CD14-positive monocyte (primary cell): ENCODE measurements around the gene ASH1L. TPM values are rescaled to one million over a fixed set of nuclear protein-coding genes. Genes with fewer than 3 reads are reported as not detected.
A peak's percentile ranks its signal among the peaks of the same experiment; 100 is the strongest.

Experiments used
- DNase-seq, 3 donors: peaks; one replicate each; pipeline ENCODE4 v3.0.0-alpha.2; 2011 to 2022
- H2AFZ ChIP-seq: 2 replicates; pipeline ENCODE4 v1.6.0; 2012; ENCODE audit warnings: mild to moderate bottlenecking, low read depth, low read length, inconsistent platforms; ENCODE audit not compliant: insufficient read depth, poor library complexity, severe bottlenecking
- H3K27ac ChIP-seq, 2 donors: 1 replicate in 1 of 2; 2 replicates in 1 of 2; pipeline ENCODE4 v1.5.1; 2012 to 2013; ENCODE audit warnings: low read length in 2 of 2, control low read depth in 1 of 2, inconsistent platforms in 1 of 2, low read depth in 1 of 2, mild to moderate bottlenecking in 1 of 2
- H3K27me3 ChIP-seq, 2 donors: one replicate each; pipeline versions ENCODE4 v1.6.0 to v1.6.1; 2011 to 2013; ENCODE audit warnings: low read length in 2 of 2; ENCODE audit not compliant: control insufficient read depth in 2 of 2, insufficient read depth in 2 of 2
- H3K36me3 ChIP-seq, 2 donors: replicated peaks in 1 of 2; 1 replicate in 1 of 2; 2 replicates in 1 of 2; pipeline versions ENCODE4 v1.5.1 to v1.6.1; 2012 to 2013; ENCODE audit warnings: low read length in 2 of 2, control low read depth in 1 of 2, inconsistent platforms in 1 of 2, mild to moderate bottlenecking in 1 of 2; ENCODE audit not compliant: insufficient read depth in 2 of 2, control insufficient read depth in 1 of 2
- H3K4me1 ChIP-seq, 2 donors: 1 replicate in 1 of 2; 2 replicates in 1 of 2; pipeline versions ENCODE4 v1.5.1 to v1.6.1; 2012 to 2013; ENCODE audit warnings: low read length in 2 of 2, control low read depth in 1 of 2, inconsistent platforms in 1 of 2, mild to moderate bottlenecking in 1 of 2, moderate library complexity in 1 of 2; ENCODE audit not compliant: insufficient read depth in 2 of 2, control insufficient read depth in 1 of 2
- H3K4me2 ChIP-seq: replicated peaks from 2 replicates; pipeline ENCODE3; 2012; ENCODE audit warnings: low read length, moderate library complexity, mild to moderate bottlenecking; ENCODE audit not compliant: poor library complexity, severe bottlenecking; ENCODE audit errors: extremely low read depth
- H3K4me3 ChIP-seq, 3 experiments: fragments of 200-600 bp in 1 of 3; sonication (generic) in 1 of 3; replicated peaks in 1 of 3; 1 replicate in 2 of 3; 2 replicates in 1 of 3; pipeline ENCODE4 v1.5.1; 2011 to 2013; ENCODE audit warnings: low read length in 3 of 3, mild to moderate bottlenecking in 3 of 3, control low read depth in 2 of 3, low read depth in 2 of 3, inconsistent platforms in 1 of 3, moderate library complexity in 1 of 3
- H3K79me2 ChIP-seq: 2 replicates; pipeline ENCODE4 v1.6.0; 2012; ENCODE audit warnings: mild to moderate bottlenecking, control low read depth, inconsistent platforms, low read length, moderate library complexity; ENCODE audit not compliant: insufficient read depth
- H3K9ac ChIP-seq: 2 replicates; pipeline ENCODE4 v1.6.0; 2017; ENCODE audit warnings: low read length, mild to moderate bottlenecking; ENCODE audit not compliant: insufficient read depth, poor library complexity, severe bottlenecking
- H3K9me3 ChIP-seq, 2 donors: replicated peaks in 1 of 2; 1 replicate in 1 of 2; 2 replicates in 1 of 2; pipeline versions ENCODE4 v1.5.1 to v1.6.1; 2012 to 2013; ENCODE audit warnings: low read length in 2 of 2, control low read depth in 1 of 2; ENCODE audit not compliant: control insufficient read depth in 1 of 2, insufficient read depth in 1 of 2
- H4K20me1 ChIP-seq: 2 replicates; pipeline ENCODE4 v1.6.0; 2012; ENCODE audit warnings: mild to moderate bottlenecking, low read length, control low read depth, moderate library complexity; ENCODE audit not compliant: insufficient read depth
- H3K27ac Mint-ChIP-seq, 7 donors: one replicate each; pipeline ENCODE4 v1.8.0; 2020; ENCODE audit warnings: mild to moderate bottlenecking in 7 of 7, mixed read lengths in 7 of 7, moderate library complexity in 6 of 7, inconsistent platforms in 2 of 7
- H3K27me3 Mint-ChIP-seq, 3 donors: one replicate each; pipeline ENCODE4 v1.8.0; 2021 to 2022; ENCODE audit warnings: low read depth in 3 of 3, mild to moderate bottlenecking in 3 of 3, mixed read lengths in 3 of 3, moderate library complexity in 3 of 3, inconsistent platforms in 1 of 3
- H3K36me3 Mint-ChIP-seq, 2 donors: one replicate each; pipeline ENCODE4 v1.8.0; 2020; ENCODE audit warnings: mixed read lengths in 2 of 2, inconsistent platforms in 1 of 2, mild to moderate bottlenecking in 1 of 2
- H3K4me1 Mint-ChIP-seq: one replicate; pipeline ENCODE4 v1.8.0; 2020; ENCODE audit warnings: mild to moderate bottlenecking, mixed read lengths
- H3K4me3 Mint-ChIP-seq, 2 donors: one replicate each; pipeline ENCODE4 v1.8.0; 2020; ENCODE audit warnings: mild to moderate bottlenecking in 2 of 2, mixed read lengths in 2 of 2, moderate library complexity in 1 of 2
- H3K9me3 Mint-ChIP-seq, 7 donors: one replicate each; pipeline ENCODE4 v1.8.0; 2020 to 2022; ENCODE audit warnings: mixed read lengths in 7 of 7, mild to moderate bottlenecking in 6 of 7, moderate library complexity in 6 of 7, inconsistent platforms in 2 of 7
- CTCF ChIP-seq: fragments of 200-600 bp; IDR thresholded peaks from one replicate; pipeline ENCODE4 v1.8.0; 2022; ENCODE audit warnings: antibody characterized with exemption, mild to moderate bottlenecking
- WGBS: methylation state at CpG from one replicate; pipeline ENCODE4 v1.1.5; 2013; ENCODE audit warnings: missing lambda C conversion rate; ENCODE audit not compliant: insufficient coverage; 5-methylcytosine and 5-hydroxymethylcytosine counted together
- intact Hi-C, 2 donors: fragments of 100-400 bp; cut with micrococcal nuclease; formaldehyde crosslinking; loops; one replicate each; pipeline versions ENCODE4 v1.15.0 to v1.15.1; 2023
- polyA plus RNA-seq, 3 donors: library from polyadenylated mRNA; depleted of rRNA in 1 of 3; unstranded in 2 of 3; stranded (reverse) in 1 of 3; fragments of 300-500 nt in 2 of 3; fragments of >200 nt in 1 of 3; fragmentation: Illumina TruSeq in 2 of 3; gene quantifications; 1 replicate in 2 of 3; 2 replicates in 1 of 3; pipeline ENCODE4 v1.2.3, GENCODE V29; 2012 to 2021

Gene ASH1L
- polyA plus RNA-seq, 3 donors = 2.7 to 21.5 (median 5.6) TPM

- H2AFZ ChIP-seq = no peak overlapping the region
- no peak for TF ChIP-seq CTCF
- peaks cover 18 to 47% of the 10 kb centered on the region in 2 donors for H3K36me3 Mint-ChIP-seq
- no peaks in the 10 kb centered on the region for H3K9me3 Mint-ChIP-seq
- H3K27me3 Mint-ChIP-seq = no peaks in the 10 kb centered on the region
- peaks cover 19 to 41% of the 10 kb centered on the region in 2 donors for H3K36me3 ChIP-seq
- peak overlapping the region in 2 of 7 donors; percentile 10 to 47 for H3K27ac Mint-ChIP-seq
- peaks cover 8% of the 10 kb centered on the region for H3K79me2 ChIP-seq
- H3K27me3 ChIP-seq = no peaks in the 10 kb centered on the region
- H4K20me1 ChIP-seq = peaks cover 14% of the 10 kb centered on the region
- H3K27ac ChIP-seq = no peak overlapping the region
- no peak overlapping the region for H3K4me3 ChIP-seq
- H3K4me1 Mint-ChIP-seq = peaks cover 21% of the 10 kb centered on the region
- WGBS = 100% methylated on average over 3 of the region's 4 CpGs
- no peaks in the 10 kb centered on the region for H3K9me3 ChIP-seq
- H3K4me2 ChIP-seq = no peak overlapping the region
- intact Hi-C loops = no loop called here
- no peak overlapping the region for H3K4me3 Mint-ChIP-seq
- H3K4me1 ChIP-seq = peaks cover 8 to 18% of the 10 kb centered on the region in 2 donors
- no peak overlapping the region for H3K9ac ChIP-seq
- no peak for DNase-seq
Measured at GRCh38 chr1:155327981-155328380, 234.6 kb downstream of the ASH1L start.

- TF ChIP-seq CTCF = no peak
- no peaks in the 10 kb centered on the region for H3K9me3 Mint-ChIP-seq
- H3K27ac Mint-ChIP-seq = peak overlapping the region in 1 of 7 donors; percentile 50
- no peaks in the 10 kb centered on the region for H3K9me3 ChIP-seq
- H2AFZ ChIP-seq = no peak overlapping the region
- H3K4me3 Mint-ChIP-seq = no peak overlapping the region
- WGBS = no CpG with 5 or more reads among the region's 7 CpGs
- H3K4me1 ChIP-seq = peaks cover 15 to 32% of the 10 kb centered on the region in 2 donors
- H4K20me1 ChIP-seq = peaks cover 24% of the 10 kb centered on the region
- peaks cover 16 to 33% of the 10 kb centered on the region in 2 donors for H3K36me3 ChIP-seq
- peaks cover 18 to 38% of the 10 kb centered on the region in 2 donors for H3K36me3 Mint-ChIP-seq
- H3K27me3 Mint-ChIP-seq = peaks cover 2 to 4% (median 2%) of the 10 kb centered on the region in 3 donors
- peaks cover 16% of the 10 kb centered on the region for H3K79me2 ChIP-seq
- intact Hi-C loops = no loop called here
- H3K27ac ChIP-seq = no peak overlapping the region
- H3K4me3 ChIP-seq = no peak overlapping the region
- no peak overlapping the region for H3K9ac ChIP-seq
- H3K4me2 ChIP-seq = no peak overlapping the region
- DNase-seq = no peak
- no peaks in the 10 kb centered on the region for H3K27me3 ChIP-seq
- peaks cover 30% of the 10 kb centered on the region for H3K4me1 Mint-ChIP-seq
Measured at GRCh38 chr1:155326631-155327037, 236.0 kb downstream of the ASH1L start.
